DOHH2 (cell line): Measurements from ENCODE around the gene TNNI2.
A peak's percentile ranks its signal among the peaks of the same experiment; 100 is the strongest.

ENCODE experiments used
- H3F3A ChIP-seq: fragments of 200-600 bp; sonication (generic), shearing (Covaris generic); 2 replicates; pipeline ENCODE4 v1.6.0; 2016; ENCODE audit warnings: antibody characterized with exemption, mild to moderate bottlenecking; ENCODE audit not compliant: control insufficient read depth, insufficient read depth
- H3K27ac ChIP-seq: fragments of 200-600 bp; sonication (generic); 2 replicates; pipeline ENCODE4 v1.5.1; 2014; ENCODE audit warnings: low read depth, mild to moderate bottlenecking, low read length, moderate library complexity
- H3K27me3 ChIP-seq: fragments of 200-600 bp; sonication (generic); 2 replicates; pipeline ENCODE4 v1.6.1; 2014; ENCODE audit warnings: mild to moderate bottlenecking, low read length, mixed read lengths; ENCODE audit not compliant: control insufficient read depth
- H3K36me3 ChIP-seq: fragments of 200-600 bp; sonication (generic); 2 replicates; pipeline ENCODE4 v1.6.1; 2014; ENCODE audit warnings: mild to moderate bottlenecking, low read length, moderate library complexity, mixed read lengths; ENCODE audit not compliant: control insufficient read depth
- H3K4me1 ChIP-seq: fragments of 200-600 bp; sonication (generic); 2 replicates; pipeline ENCODE4 v1.6.1; 2014; ENCODE audit warnings: mild to moderate bottlenecking, low read length, mixed read lengths; ENCODE audit not compliant: control insufficient read depth
- H3K4me2 ChIP-seq: fragments of 200-600 bp; sonication (generic); 2 replicates; pipeline ENCODE4 v1.6.0; 2014; ENCODE audit warnings: mild to moderate bottlenecking, low read length, moderate library complexity
- H3K4me3 ChIP-seq: fragments of 200-600 bp; sonication (generic); 2 replicates; pipeline ENCODE4 v1.5.1; 2014; ENCODE audit warnings: mild to moderate bottlenecking, low read length, mixed read lengths
- H3K79me2 ChIP-seq: fragments of 200-600 bp; sonication (generic); 2 replicates; pipeline ENCODE4 v1.6.1; 2014; ENCODE audit warnings: mild to moderate bottlenecking, low read length, mixed read lengths; ENCODE audit not compliant: control insufficient read depth
- H3K9me2 ChIP-seq: fragments of 200-600 bp; sonication (generic); replicated peaks from 2 replicates; pipeline ENCODE4 v1.6.1; 2014; ENCODE audit warnings: mild to moderate bottlenecking, low read length, mixed read lengths; ENCODE audit not compliant: control insufficient read depth
- H3K9me3 ChIP-seq: fragments of 200-600 bp; sonication (generic); 2 replicates; pipeline ENCODE4 v1.6.1; 2014; ENCODE audit warnings: antibody characterized with exemption, low read length, mixed read lengths; ENCODE audit not compliant: control insufficient read depth, insufficient read depth
- H4K20me1 ChIP-seq: fragments of 200-600 bp; sonication (generic); 2 replicates; pipeline ENCODE4 v1.6.0; 2014; ENCODE audit warnings: low read depth, mild to moderate bottlenecking, antibody characterized with exemption, low read length, moderate library complexity; ENCODE audit not compliant: control insufficient read depth, insufficient read depth
- EZH2phosphoT487 ChIP-seq: fragments of 200-600 bp; sonication (generic); IDR thresholded peaks from 2 replicates; pipeline ENCODE4 v1.6.1; 2017; ENCODE audit warnings: borderline replicate concordance, mild to moderate bottlenecking, antibody characterized with exemption, low read length, moderate library complexity, mixed read lengths
- TF ChIP-seq, protein P1 (sequence below): fragments of 200-600 bp; sonication (generic); IDR thresholded peaks from one replicate; pipeline ENCODE4 v1.5.1; 2014; ENCODE audit warnings: antibody characterized with exemption, mild to moderate bottlenecking, low read depth, low read length; ENCODE audit not compliant: poor library complexity, severe bottlenecking

The TNNI2 gene

DNA sequence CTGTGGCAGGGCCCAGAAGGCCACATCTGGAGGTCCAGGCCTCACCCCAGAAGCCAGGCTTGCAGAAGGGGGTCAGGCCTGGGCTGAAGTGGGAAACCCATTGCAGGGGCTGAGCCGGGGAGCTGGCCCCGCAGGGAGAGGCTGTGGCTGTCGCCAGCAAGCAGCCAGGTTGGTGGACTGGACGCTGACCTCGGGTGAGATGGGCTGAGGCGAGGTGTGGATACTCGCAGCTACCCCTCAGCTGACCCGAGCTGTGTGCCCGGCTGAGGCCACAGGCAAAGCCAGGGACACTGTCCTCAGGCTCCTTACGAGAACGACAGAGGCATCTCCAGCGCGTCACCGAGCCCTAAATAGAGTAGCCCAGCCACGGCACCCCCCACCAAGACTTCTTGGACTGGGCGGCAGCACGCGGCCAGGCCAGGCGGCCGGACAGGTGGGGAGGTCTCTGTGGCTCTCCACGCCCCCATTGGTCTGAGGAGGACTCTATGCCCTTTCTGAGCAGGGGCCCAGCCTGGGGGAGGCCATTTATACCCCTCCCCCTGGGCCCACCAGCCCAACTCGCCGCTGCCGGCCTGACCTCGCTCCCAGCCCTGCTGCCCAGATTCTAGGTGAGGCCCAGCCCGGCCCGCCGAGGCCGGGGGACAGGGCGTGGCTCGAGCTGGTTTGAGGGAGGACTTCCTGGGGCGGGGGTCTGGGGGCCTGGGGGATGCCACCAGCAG lies at the start of gene TNNI2:
TNNI2 (plus strand) TSS at position 556 of the 719 bp plus-strand sequence. CDS start 716 bp downstream, outside the sequence.
- Histone ChIP-seq H3K9me3 (no peaks in the 10 kb centered on the region), H3K4me3 (peak within 1 kb of the TSS; percentile 51), H3K4me2 (peak within 1 kb of the TSS; percentile 53)

DNA sequence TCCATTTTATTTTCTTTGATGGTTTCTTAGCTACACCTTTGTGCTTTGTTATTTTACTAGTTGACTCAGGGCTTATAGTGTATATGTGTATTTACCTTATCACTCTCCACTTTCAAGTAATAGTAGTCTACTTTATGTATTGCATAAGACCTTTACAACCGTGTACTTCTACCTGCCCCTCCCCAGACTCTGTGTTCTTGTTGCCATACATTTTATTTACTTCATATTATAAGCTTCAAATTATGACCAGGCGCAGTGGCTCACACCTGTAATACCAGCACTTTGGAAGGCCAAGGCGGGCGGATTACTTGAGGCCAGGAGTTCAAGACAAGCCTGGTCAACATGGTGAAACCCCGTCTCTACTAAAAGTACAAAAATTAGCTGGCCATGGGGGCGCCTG lies 46.9 kb upstream of the TNNI2 start:
- Histone ChIP-seq H3K27me3 (no peaks in the 10 kb centered on the region), H3K9me3 (no peaks in the 10 kb centered on the region), H3K79me2 (no peaks in the 10 kb centered on the region), H3K4me3 (no peak overlapping the region), H3K4me1 (no peaks in the 10 kb centered on the region), H4K20me1 (no peaks in the 10 kb centered on the region), H3K4me2 (no peak overlapping the region), H3K27ac (no peak overlapping the region), H3K36me3 (no peaks in the 10 kb centered on the region), H3F3A (no peaks in the 10 kb centered on the region), H3K9me2 (no peaks in the 10 kb centered on the region)
- TF ChIP-seq EZH2phosphoT487: no peak
- TF ChIP-seq, protein P1, sequence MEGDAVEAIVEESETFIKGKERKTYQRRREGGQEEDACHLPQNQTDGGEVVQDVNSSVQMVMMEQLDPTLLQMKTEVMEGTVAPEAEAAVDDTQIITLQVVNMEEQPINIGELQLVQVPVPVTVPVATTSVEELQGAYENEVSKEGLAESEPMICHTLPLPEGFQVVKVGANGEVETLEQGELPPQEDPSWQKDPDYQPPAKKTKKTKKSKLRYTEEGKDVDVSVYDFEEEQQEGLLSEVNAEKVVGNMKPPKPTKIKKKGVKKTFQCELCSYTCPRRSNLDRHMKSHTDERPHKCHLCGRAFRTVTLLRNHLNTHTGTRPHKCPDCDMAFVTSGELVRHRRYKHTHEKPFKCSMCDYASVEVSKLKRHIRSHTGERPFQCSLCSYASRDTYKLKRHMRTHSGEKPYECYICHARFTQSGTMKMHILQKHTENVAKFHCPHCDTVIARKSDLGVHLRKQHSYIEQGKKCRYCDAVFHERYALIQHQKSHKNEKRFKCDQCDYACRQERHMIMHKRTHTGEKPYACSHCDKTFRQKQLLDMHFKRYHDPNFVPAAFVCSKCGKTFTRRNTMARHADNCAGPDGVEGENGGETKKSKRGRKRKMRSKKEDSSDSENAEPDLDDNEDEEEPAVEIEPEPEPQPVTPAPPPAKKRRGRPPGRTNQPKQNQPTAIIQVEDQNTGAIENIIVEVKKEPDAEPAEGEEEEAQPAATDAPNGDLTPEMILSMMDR: no peak

More for the DNA sequence above, at the start of gene TNNI2:
- Histone ChIP-seq H3K27me3 (no peaks in the 10 kb centered on the region), H3K36me3 (no peaks in the 10 kb centered on the region), H3K9me2 (no peaks in the 10 kb centered on the region), H4K20me1 (no peaks in the 10 kb centered on the region), H3K27ac (0 out of 2 replicates have a peak within 1 kb of the TSS, but pooled peaks have one; percentile 23), H3K79me2 (no peaks in the 10 kb centered on the region), H3F3A (0 out of 2 replicates have a peak, but pooled peaks cover 2% of the 10 kb centered on the region), H3K4me1 (peaks cover 30% of the 10 kb centered on the region)
- TF ChIP-seq, protein P1: no peak
- no peak for TF ChIP-seq EZH2phosphoT487

DNA sequence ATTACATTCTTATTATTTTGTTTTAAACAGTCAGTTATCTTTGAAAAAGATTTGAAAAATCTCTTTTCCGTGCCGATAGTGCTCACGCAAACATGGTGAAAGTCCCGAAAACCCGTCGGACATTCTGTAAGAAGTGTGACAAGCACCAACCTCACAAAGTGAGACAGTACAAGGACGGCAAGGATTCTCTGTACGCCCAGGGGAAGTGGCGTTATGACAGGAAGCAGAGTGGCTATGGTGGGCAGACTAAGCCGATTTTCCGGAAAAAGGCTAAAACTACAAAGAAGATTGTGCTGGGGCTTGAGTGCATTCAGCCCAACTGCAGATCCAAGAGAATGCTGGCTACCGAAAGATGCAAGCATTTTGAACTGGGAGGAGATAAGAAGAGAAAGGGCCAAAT lies 46.3 kb upstream of the TNNI2 start:
- Histone ChIP-seq H3K9me3 (no peaks in the 10 kb centered on the region), H3K27me3 (no peaks in the 10 kb centered on the region), H3K9me2 (no peaks in the 10 kb centered on the region), H3K36me3 (no peaks in the 10 kb centered on the region), H3K27ac (no peak overlapping the region), H3K4me1 (no peaks in the 10 kb centered on the region), H3K4me2 (no peak overlapping the region), H3K4me3 (no peak overlapping the region), H4K20me1 (no peaks in the 10 kb centered on the region), H3K79me2 (no peaks in the 10 kb centered on the region), H3F3A (no peaks in the 10 kb centered on the region)
- no peak for TF ChIP-seq EZH2phosphoT487
- TF ChIP-seq, protein P1: no peak
